Endothelial cell of umbilical vein (primary cell): Measurements from ENCODE around the gene UGT1A5. TPM values are rescaled to one million over a fixed set of nuclear protein-coding genes. Genes with fewer than 3 reads are reported as not detected.

ENCODE experiments used
- BruUV-seq: library from RNA; stranded (reverse); fragments of 400-500 nt; replicated peaks from 2 replicates; lab custom pipeline; 2021; lab: Mats Ljungman, UMichigan
- CTCF ChIA-PET: fragments of 300-600, 350-600 bp; sonication (Branson Sonifier 250); formaldehyde crosslinking; loops from one replicate; lab custom pipeline; 2021; ENCODE audit warnings: antibody characterized with exemption, inconsistent platforms; lab: Charles Lee
- POLR2A ChIA-PET: fragments of 300-600, 350-600 bp; sonication (Branson Sonifier 250); formaldehyde crosslinking; loops from one replicate; lab custom pipeline; 2021; ENCODE audit warnings: antibody characterized with exemption, inconsistent platforms; lab: Charles Lee
- DNase-seq: peaks from one replicate; pipeline ENCODE4 v3.0.0-alpha.2; 2011; ENCODE audit warnings: low read depth, low spot score
- FAIRE-seq: peaks from 2 replicates; lab custom pipeline; 2011; peaks lifted over from hg19 to GRCh38; lab: Jason Lieb, UNC
- H2AFZ ChIP-seq: 2 replicates; pipeline ENCODE4 v1.6.0; 2012; ENCODE audit warnings: low read depth, low read length, control low read depth, inconsistent platforms
- H3K27ac ChIP-seq: 2 replicates; pipeline ENCODE4 v1.5.1; 2011; ENCODE audit warnings: low read depth, mild to moderate bottlenecking, control low read depth, low read length, moderate library complexity; ENCODE audit not compliant: insufficient read depth
- H3K27me3 ChIP-seq, 2 experiments: 2 replicates each; pipeline versions ENCODE4 v1.6.0 to v1.6.1; 2011; ENCODE audit warnings: low read length in 2 of 2, mixed read lengths in 1 of 2; ENCODE audit not compliant: control insufficient read depth in 2 of 2, insufficient read depth in 2 of 2
- H3K36me3 ChIP-seq, 2 experiments: 2 replicates in 1 of 2; 3 replicates in 1 of 2; pipeline ENCODE4 v1.5.1; 2011; ENCODE audit warnings: low read length in 2 of 2, mild to moderate bottlenecking in 1 of 2, moderate library complexity in 1 of 2; ENCODE audit not compliant: control insufficient read depth in 2 of 2, insufficient read depth in 2 of 2; ENCODE audit errors: extremely low read depth in 1 of 2
- H3K4me1 ChIP-seq: 3 replicates; pipeline ENCODE4 v1.5.1; 2011; ENCODE audit warnings: mild to moderate bottlenecking, low read length; ENCODE audit not compliant: control insufficient read depth, insufficient read depth; ENCODE audit errors: extremely low read depth
- H3K4me2 ChIP-seq: 2 replicates; pipeline ENCODE4 v1.6.1; 2011; ENCODE audit warnings: low read length, control low read depth, mixed read lengths; ENCODE audit not compliant: insufficient read depth
- H3K4me3 ChIP-seq, 3 experiments: fragments of 200-600 bp in 1 of 3; sonication (generic), shearing (Covaris generic) in 1 of 3; replicated peaks in 1 of 3; 2 replicates each; pipeline ENCODE4 v1.5.1; 2011 to 2016; ENCODE audit warnings: control low read depth in 3 of 3, low read length in 3 of 3, mild to moderate bottlenecking in 2 of 3, inconsistent platforms in 1 of 3, low read depth in 1 of 3, moderate library complexity in 1 of 3; ENCODE audit not compliant: insufficient read depth in 1 of 3
- H3K79me2 ChIP-seq: 2 replicates; pipeline ENCODE4 v1.6.0; 2012; ENCODE audit warnings: low read length, inconsistent platforms; ENCODE audit not compliant: control insufficient read depth, insufficient read depth
- H3K9ac ChIP-seq: replicated peaks from 2 replicates; pipeline ENCODE3; 2011; ENCODE audit warnings: low read length, control low read depth; ENCODE audit not compliant: insufficient read depth; ENCODE audit errors: extremely low read depth
- H3K9me1 ChIP-seq: replicated peaks from 3 replicates; pipeline ENCODE4 v1.6.0; 2011; ENCODE audit warnings: mild to moderate bottlenecking, low read length; ENCODE audit not compliant: control insufficient read depth, insufficient read depth; ENCODE audit errors: extremely low read depth
- H3K9me3 ChIP-seq: replicated peaks from 2 replicates; pipeline ENCODE4 v1.5.1; 2012; ENCODE audit warnings: low read length, inconsistent platforms; ENCODE audit not compliant: control insufficient read depth, insufficient read depth
- H4K20me1 ChIP-seq: replicated peaks from 2 replicates; pipeline ENCODE3; 2011; ENCODE audit warnings: mild to moderate bottlenecking, low read length; ENCODE audit not compliant: control insufficient read depth, insufficient read depth; ENCODE audit errors: extremely low read depth
- EZH2 ChIP-seq: IDR thresholded peaks from 2 replicates; pipeline ENCODE4 v1.6.1; 2012; ENCODE audit warnings: borderline replicate concordance, low read depth, mild to moderate bottlenecking, moderate library complexity, low read length, inconsistent platforms; ENCODE audit not compliant: severe bottlenecking
- FOS ChIP-seq: IDR thresholded peaks from 2 replicates; pipeline ENCODE4 v1.6.1; 2011; ENCODE audit warnings: mild to moderate bottlenecking, low read length, moderate library complexity, borderline replicate concordance; ENCODE audit not compliant: insufficient read depth
- GATA2 ChIP-seq: IDR thresholded peaks from 2 replicates; pipeline ENCODE4 v1.7.0; 2011; ENCODE audit warnings: low read depth, mild to moderate bottlenecking, moderate library complexity, mixed read lengths, low read length; ENCODE audit not compliant: insufficient read length, insufficient read depth
- JUN ChIP-seq: IDR thresholded peaks from 2 replicates; pipeline ENCODE4 v1.6.1; 2011; ENCODE audit warnings: borderline replicate concordance, low read depth; ENCODE audit not compliant: insufficient read length, insufficient read depth
- MYC ChIP-seq: IDR thresholded peaks from one replicate; pipeline ENCODE4 v1.6.1; 2011; ENCODE audit warnings: mild to moderate bottlenecking, low read depth, low read length
- POLR2A ChIP-seq: IDR thresholded peaks from 2 replicates; pipeline ENCODE4 v1.6.1; 2012; ENCODE audit warnings: low read depth, mild to moderate bottlenecking, control low read depth, low read length
- POLR2AphosphoS5 ChIP-seq: IDR thresholded peaks from 2 replicates; pipeline ENCODE4 v1.6.1; 2012; ENCODE audit warnings: low read depth, mild to moderate bottlenecking, control low read depth, low read length, moderate library complexity; ENCODE audit not compliant: insufficient read depth
- dilution Hi-C: fragments of 300-500 bp; cut with MboI; formaldehyde crosslinking; loops from one replicate; pipeline ENCODE4 v1.15.0; 2019; ENCODE audit warnings: low sequenced_read_pairs; ENCODE audit not compliant: extremely low pct_ligation_motif_present
- intact Hi-C: fragments of 100-400 bp; cut with micrococcal nuclease; formaldehyde crosslinking; loops from one replicate; pipeline ENCODE4 v1.10.0; 2022
- polyA plus RNA-seq, 4 experiments: library from polyadenylated mRNA; depleted of rRNA in 3 of 4; stranded (reverse) in 3 of 4; unstranded in 1 of 4; fragments of >200 nt; gene quantifications; 2 replicates each; pipeline versions ENCODE4 v1.2.1 to v1.2.3, GENCODE V29; 2011 to 2012; ENCODE audit warnings: missing spikeins in 1 of 4
- total RNA-seq: library from RNA; stranded (reverse); gene quantifications from 2 replicates; pipeline ENCODE4 v1.2.3, GENCODE V29; 2021
- TF ChIP-seq, protein P1 (sequence below), 2 donors: IDR thresholded peaks; 1 replicate in 1 of 2; 2 replicates in 1 of 2; pipeline ENCODE4 v1.5.1; 2011; ENCODE audit warnings: low read length in 2 of 2, mild to moderate bottlenecking in 2 of 2, moderate library complexity in 2 of 2, control low read depth in 1 of 2, inconsistent platforms in 1 of 2, low read depth in 1 of 2; ENCODE audit not compliant: insufficient read depth in 1 of 2; ENCODE audit errors: extremely low read depth in 1 of 2
- TF ChIP-seq, protein P2 (sequence below): IDR thresholded peaks from 2 replicates; pipeline ENCODE4 v1.6.1; 2011; ENCODE audit not compliant: insufficient read depth, insufficient read length

Gene UGT1A5
- total and polyA plus RNA-seq, 2 donors (not counting 3 experiments of a cell fraction or from before 2014, with no cell fraction given), result not detected

DNA sequence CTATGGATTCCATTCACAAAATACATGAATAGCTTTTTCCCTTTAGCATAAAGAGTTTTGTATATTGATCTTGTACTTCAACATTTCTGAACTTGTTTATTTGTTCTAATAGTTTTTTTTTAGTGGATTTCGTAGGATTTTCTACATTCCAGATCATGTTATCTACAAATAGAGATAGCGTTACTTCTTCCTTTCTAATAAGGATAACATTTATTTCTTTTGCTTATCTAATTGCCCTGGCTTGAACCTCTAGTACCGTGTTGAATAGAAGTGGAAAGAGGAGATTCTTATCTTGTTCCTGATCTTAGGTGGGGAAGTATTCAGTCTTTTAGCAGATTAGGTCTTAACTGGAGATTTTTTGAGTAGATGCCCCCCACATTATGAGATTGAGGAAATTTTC lies 10.5 kb upstream of the UGT1A5 start:
- H4K20me1 ChIP-seq, result no peaks in the 10 kb centered on the region
- H3K79me2 ChIP-seq, result no peaks in the 10 kb centered on the region
- ChIA-PET CTCF (interaction anchor here (1.0 kb wide), 1 partner anchor 9 kb away, joined by 5 read pairs; no protein-coding TSS in a partner anchor), POLR2A (no interaction called here)
- H3K9me1 ChIP-seq, result no peaks in the 10 kb centered on the region
- no peak overlapping the region for H3K27ac ChIP-seq
- no peak for FAIRE-seq
- BruUV-seq, result no TSS peak
- no peaks in the 10 kb centered on the region for H3K9me3 ChIP-seq
- intact Hi-C loops (no loop called here), dilution Hi-C loops (no loop called here)
- TF ChIP-seq, protein P1, sequence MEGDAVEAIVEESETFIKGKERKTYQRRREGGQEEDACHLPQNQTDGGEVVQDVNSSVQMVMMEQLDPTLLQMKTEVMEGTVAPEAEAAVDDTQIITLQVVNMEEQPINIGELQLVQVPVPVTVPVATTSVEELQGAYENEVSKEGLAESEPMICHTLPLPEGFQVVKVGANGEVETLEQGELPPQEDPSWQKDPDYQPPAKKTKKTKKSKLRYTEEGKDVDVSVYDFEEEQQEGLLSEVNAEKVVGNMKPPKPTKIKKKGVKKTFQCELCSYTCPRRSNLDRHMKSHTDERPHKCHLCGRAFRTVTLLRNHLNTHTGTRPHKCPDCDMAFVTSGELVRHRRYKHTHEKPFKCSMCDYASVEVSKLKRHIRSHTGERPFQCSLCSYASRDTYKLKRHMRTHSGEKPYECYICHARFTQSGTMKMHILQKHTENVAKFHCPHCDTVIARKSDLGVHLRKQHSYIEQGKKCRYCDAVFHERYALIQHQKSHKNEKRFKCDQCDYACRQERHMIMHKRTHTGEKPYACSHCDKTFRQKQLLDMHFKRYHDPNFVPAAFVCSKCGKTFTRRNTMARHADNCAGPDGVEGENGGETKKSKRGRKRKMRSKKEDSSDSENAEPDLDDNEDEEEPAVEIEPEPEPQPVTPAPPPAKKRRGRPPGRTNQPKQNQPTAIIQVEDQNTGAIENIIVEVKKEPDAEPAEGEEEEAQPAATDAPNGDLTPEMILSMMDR (IDR thresholded peaks at IDR 0.05; ENCODE audit: extremely low read depth in 1 of 2, insufficient read depth in 1 of 2, low read depth in 1 of 2, low read length in 2 of 2), result no peak
- TF ChIP-seq POLR2AphosphoS5, result no peak
- no peak for TF ChIP-seq MYC
- no peak for TF ChIP-seq GATA2
- no peak for TF ChIP-seq EZH2
- no peak for TF ChIP-seq JUN
- TF ChIP-seq, protein P2, sequence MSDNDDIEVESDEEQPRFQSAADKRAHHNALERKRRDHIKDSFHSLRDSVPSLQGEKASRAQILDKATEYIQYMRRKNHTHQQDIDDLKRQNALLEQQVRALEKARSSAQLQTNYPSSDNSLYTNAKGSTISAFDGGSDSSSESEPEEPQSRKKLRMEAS, result no peak
- TF ChIP-seq FOS, result no peak
- no peak for TF ChIP-seq POLR2A
- no peak for DNase-seq
- no peak overlapping the region for H3K4me2 ChIP-seq
- H2AFZ ChIP-seq, result no peak overlapping the region
- no peak overlapping the region for H3K4me3 ChIP-seq
- H3K9ac ChIP-seq, result no peak overlapping the region
- H3K4me1 ChIP-seq, result peaks cover 4% of the 10 kb centered on the region
- H3K36me3 ChIP-seq, result no peaks in the 10 kb centered on the region
- H3K27me3 ChIP-seq, result no peaks in the 10 kb centered on the region
